Measurements from ENCODE around the gene CDCA5.

CDCA5 gene

GRCh38 chr11:65064847-65065240 lies 19.0 kb downstream of the CDCA5 start:
- Histone ChIP-seq H3K36me3 (no peaks in the 10 kb centered on the region), H3K27me3 (ENCODE audit: insufficient read depth, low read depth, severe bottlenecking) (no peaks in the 10 kb centered on the region), H3K9me3 (ENCODE audit: severe bottlenecking) (no peaks in the 10 kb centered on the region), H3K27ac (peak overlapping the region; percentile 76), H3K4me3 (ENCODE audit: low read depth, low read length) (no peak overlapping the region)
- no peak for TF ChIP-seq CTCF (IDR thresholded peaks at IDR 0.05; ENCODE audit: low read depth, low read length)
- peak; percentile 53 for DNase-seq

- Histone ChIP-seq H3K9me3 (ENCODE audit: severe bottlenecking) (no peaks in the 10 kb centered on the region), H3K27me3 (ENCODE audit: insufficient read depth, low read depth, severe bottlenecking) (no peaks in the 10 kb centered on the region), H3K36me3 (no peaks in the 10 kb centered on the region), H3K27ac (no peak overlapping the region), H3K4me3 (ENCODE audit: low read depth, low read length) (no peak overlapping the region)
- DNase-seq, result no peak
- TF ChIP-seq CTCF (IDR thresholded peaks at IDR 0.05; ENCODE audit: low read depth, low read length), result no peak
Observed at GRCh38 chr11:65063532-65063931, 20.3 kb downstream of the CDCA5 start.

- Histone ChIP-seq H3K9me3 (ENCODE audit: severe bottlenecking) (no peaks in the 10 kb centered on the region), H3K36me3 (no peaks in the 10 kb centered on the region), H3K27ac (no peak overlapping the region), H3K4me3 (ENCODE audit: low read depth, low read length) (no peak overlapping the region), H3K27me3 (ENCODE audit: insufficient read depth, low read depth, severe bottlenecking) (no peaks in the 10 kb centered on the region)
- TF ChIP-seq CTCF (IDR thresholded peaks at IDR 0.05; ENCODE audit: low read depth, low read length), result 0 out of 2 replicates have a peak, but pooled peaks have one; percentile 24
- no peak for DNase-seq
Observed at GRCh38 chr11:65060913-65061408, 22.9 kb downstream of the CDCA5 start.

GRCh38 chr11:65059959-65060824 lies 23.6 kb downstream of the CDCA5 start:
- H3K27me3 ChIP-seq (ENCODE audit: insufficient read depth, low read depth, severe bottlenecking), result no peaks in the 10 kb centered on the region
- no peaks in the 10 kb centered on the region for H3K36me3 ChIP-seq
- no peak overlapping the region for H3K4me3 ChIP-seq (ENCODE audit: low read depth, low read length)
- no peaks in the 10 kb centered on the region for H3K9me3 ChIP-seq (ENCODE audit: severe bottlenecking)
- H3K27ac ChIP-seq, result no peak overlapping the region
- DNase-seq, result no peak
- no peak for TF ChIP-seq CTCF (IDR thresholded peaks at IDR 0.05; ENCODE audit: low read depth, low read length)

GRCh38 chr11:65059523-65059922 lies 24.3 kb downstream of the CDCA5 start:
- DNase-seq, result no peak
- TF ChIP-seq CTCF (IDR thresholded peaks at IDR 0.05; ENCODE audit: low read depth, low read length), result no peak
- Histone ChIP-seq H3K27ac (no peak overlapping the region), H3K27me3 (ENCODE audit: insufficient read depth, low read depth, severe bottlenecking) (no peaks in the 10 kb centered on the region), H3K4me3 (ENCODE audit: low read depth, low read length) (no peak overlapping the region), H3K36me3 (no peaks in the 10 kb centered on the region), H3K9me3 (ENCODE audit: severe bottlenecking) (no peaks in the 10 kb centered on the region)

Data from WERI-Rb-1 (cell line).